ENCODE measurements around the gene TBC1D7.

DNA sequence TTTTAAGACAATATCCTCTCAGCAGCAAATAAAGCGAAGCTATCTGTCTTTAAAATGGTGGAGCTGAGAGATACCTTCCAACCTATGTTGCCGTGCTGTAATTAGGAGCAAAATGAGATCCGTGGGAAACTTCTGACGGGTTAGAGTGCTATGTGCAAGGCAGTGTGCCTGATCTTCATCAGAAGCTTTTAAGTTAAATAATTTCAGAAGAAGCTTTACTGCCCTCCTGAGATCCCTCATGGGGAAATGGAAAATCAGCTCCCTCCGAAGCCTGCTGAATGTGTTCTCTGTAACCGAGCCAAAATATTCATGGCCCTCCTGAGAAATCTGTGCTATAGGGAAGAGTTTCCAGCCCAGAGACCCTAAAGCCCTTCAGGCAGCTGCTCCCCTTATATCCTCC lies 43.7 kb upstream of the TBC1D7 start:
- TF ChIP-seq POLR2AphosphoS5 (IDR thresholded peaks at IDR 0.05; ENCODE audit: low read depth, low read length) (no peak), TAF1 (IDR thresholded peaks at IDR 0.05; ENCODE audit: low read depth, low read length) (no peak), POLR2A (IDR thresholded peaks at IDR 0.05; ENCODE audit: low read depth, low read length) (no peak), POU2F2 (IDR thresholded peaks at IDR 0.05; ENCODE audit: low read depth, low read length) (no peak)

All from GM12891 (cell line).